ENCODE results near the gene IFNGR1. TPM values are rescaled to one million over a fixed set of nuclear protein-coding genes. Genes with fewer than 3 reads are reported as not detected.

Gene IFNGR1
- total RNA-seq, 1 experiment from 2014 or later = 27.1 TPM

- no peak overlapping the region for H3K4me3 ChIP-seq (replicated peaks in 1 of 2; ENCODE audit: low read depth in 1 of 2, low read length in 2 of 2)
- H3K79me2 ChIP-seq (ENCODE audit: insufficient read depth, low read length) = no peaks in the 10 kb centered on the region
- H3K9me3 ChIP-seq (ENCODE audit: control insufficient read depth in 1 of 2, insufficient read depth in 1 of 2, low read depth in 1 of 2, low read length in 2 of 2) = no peaks in the 10 kb centered on the region
- RAD21 ChIA-PET (ENCODE audit: low non-redundant PET in 1 of 2, low total read pairs in 2 of 2, uncharacterized antibody in 2 of 2, unreplicated experiment in 2 of 2) = no interaction called here
- no peak overlapping the region for H3K4me2 ChIP-seq (ENCODE audit: low read length)
- H3K36me3 ChIP-seq (ENCODE audit: control insufficient read depth in 1 of 2, insufficient read depth in 2 of 2, low read length in 2 of 2) = no peaks in the 10 kb centered on the region
- DNase-seq (ENCODE audit: low read depth, low spot score) (no peak), ATAC-seq (no peak)
- intact Hi-C loops (cut with micrococcal nuclease) = no loop called here
- no peak overlapping the region for H2AFZ ChIP-seq (ENCODE audit: low read depth, low read length, poor library complexity, severe bottlenecking)
- no peaks in the 10 kb centered on the region for H3K27me3 ChIP-seq (ENCODE audit: insufficient read depth, low read length)
- H3K27ac ChIP-seq (ENCODE audit: low read depth, low read length) = no peak overlapping the region
- no peak for TF ChIP-seq POLR2AphosphoS5 (IDR thresholded peaks at IDR 0.05; ENCODE audit: low read depth, low read length)
- TF ChIP-seq ZNF274 (IDR thresholded peaks at IDR 0.05; ENCODE audit: low read depth, low read length) = no peak
- no peak for TF ChIP-seq SIN3A (IDR thresholded peaks at IDR 0.05; ENCODE audit: low read depth)
- TF ChIP-seq, protein P1, sequence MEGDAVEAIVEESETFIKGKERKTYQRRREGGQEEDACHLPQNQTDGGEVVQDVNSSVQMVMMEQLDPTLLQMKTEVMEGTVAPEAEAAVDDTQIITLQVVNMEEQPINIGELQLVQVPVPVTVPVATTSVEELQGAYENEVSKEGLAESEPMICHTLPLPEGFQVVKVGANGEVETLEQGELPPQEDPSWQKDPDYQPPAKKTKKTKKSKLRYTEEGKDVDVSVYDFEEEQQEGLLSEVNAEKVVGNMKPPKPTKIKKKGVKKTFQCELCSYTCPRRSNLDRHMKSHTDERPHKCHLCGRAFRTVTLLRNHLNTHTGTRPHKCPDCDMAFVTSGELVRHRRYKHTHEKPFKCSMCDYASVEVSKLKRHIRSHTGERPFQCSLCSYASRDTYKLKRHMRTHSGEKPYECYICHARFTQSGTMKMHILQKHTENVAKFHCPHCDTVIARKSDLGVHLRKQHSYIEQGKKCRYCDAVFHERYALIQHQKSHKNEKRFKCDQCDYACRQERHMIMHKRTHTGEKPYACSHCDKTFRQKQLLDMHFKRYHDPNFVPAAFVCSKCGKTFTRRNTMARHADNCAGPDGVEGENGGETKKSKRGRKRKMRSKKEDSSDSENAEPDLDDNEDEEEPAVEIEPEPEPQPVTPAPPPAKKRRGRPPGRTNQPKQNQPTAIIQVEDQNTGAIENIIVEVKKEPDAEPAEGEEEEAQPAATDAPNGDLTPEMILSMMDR (IDR thresholded peaks at IDR 0.05 in 2 of 3, conservative IDR thresholded peaks at IDR 0.05 in 1 of 3; ENCODE audit: borderline replicate concordance in 1 of 3, insufficient read depth in 1 of 3, low read depth in 2 of 3, low read length in 2 of 3) = no peak
- TF ChIP-seq SRF (IDR thresholded peaks at IDR 0.05; ENCODE audit: low read depth) = no peak
- TF ChIP-seq EZH2 (IDR thresholded peaks at IDR 0.05) = no peak
- no peak for TF ChIP-seq ELF1 (IDR thresholded peaks at IDR 0.05; ENCODE audit: borderline replicate concordance, low read depth)
- no peak for TF ChIP-seq SP1 (IDR thresholded peaks at IDR 0.05; ENCODE audit: low read depth)
- TF ChIP-seq, protein P2, sequence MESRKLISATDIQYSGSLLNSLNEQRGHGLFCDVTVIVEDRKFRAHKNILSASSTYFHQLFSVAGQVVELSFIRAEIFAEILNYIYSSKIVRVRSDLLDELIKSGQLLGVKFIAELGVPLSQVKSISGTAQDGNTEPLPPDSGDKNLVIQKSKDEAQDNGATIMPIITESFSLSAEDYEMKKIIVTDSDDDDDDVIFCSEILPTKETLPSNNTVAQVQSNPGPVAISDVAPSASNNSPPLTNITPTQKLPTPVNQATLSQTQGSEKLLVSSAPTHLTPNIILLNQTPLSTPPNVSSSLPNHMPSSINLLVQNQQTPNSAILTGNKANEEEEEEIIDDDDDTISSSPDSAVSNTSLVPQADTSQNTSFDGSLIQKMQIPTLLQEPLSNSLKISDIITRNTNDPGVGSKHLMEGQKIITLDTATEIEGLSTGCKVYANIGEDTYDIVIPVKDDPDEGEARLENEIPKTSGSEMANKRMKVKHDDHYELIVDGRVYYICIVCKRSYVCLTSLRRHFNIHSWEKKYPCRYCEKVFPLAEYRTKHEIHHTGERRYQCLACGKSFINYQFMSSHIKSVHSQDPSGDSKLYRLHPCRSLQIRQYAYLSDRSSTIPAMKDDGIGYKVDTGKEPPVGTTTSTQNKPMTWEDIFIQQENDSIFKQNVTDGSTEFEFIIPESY (IDR thresholded peaks at IDR 0.05; ENCODE audit: extremely low read depth, insufficient replicate concordance, low read length) = no peak
- no peak for TF ChIP-seq YY1 (IDR thresholded peaks at IDR 0.05; ENCODE audit: extremely low read depth, insufficient replicate concordance, low read depth, low read length)
- no peak for TF ChIP-seq ZFX (IDR thresholded peaks at IDR 0.05)
- no peak for TF ChIP-seq POLR2A (IDR thresholded peaks at IDR 0.05; ENCODE audit: borderline replicate concordance, extremely low read depth, insufficient read depth, insufficient read length)
- TF ChIP-seq EGR1 (IDR thresholded peaks at IDR 0.05; ENCODE audit: low read depth) = no peak
- no peak for TF ChIP-seq EZH2phosphoT487 (IDR thresholded peaks at IDR 0.05; ENCODE audit: borderline replicate concordance)
- no peak for TF ChIP-seq REST (IDR thresholded peaks at IDR 0.05; ENCODE audit: low read depth)
- TF ChIP-seq TCF7L2 (IDR thresholded peaks at IDR 0.05; ENCODE audit: borderline replicate concordance, extremely low read depth, insufficient read depth, insufficient read length) = no peak
- TF ChIP-seq MAX (IDR thresholded peaks at IDR 0.05) = no peak
- TF ChIP-seq FOSL1 (IDR thresholded peaks at IDR 0.05; ENCODE audit: low read depth) = no peak
- TF ChIP-seq CEBPB (IDR thresholded peaks at IDR 0.05; ENCODE audit: low read depth) = no peak
- no peak for TF ChIP-seq CBX3 (IDR thresholded peaks at IDR 0.05; ENCODE audit: low read depth)
- H3K4me1 ChIP-seq (ENCODE audit: control insufficient read depth in 1 of 2, insufficient read depth in 2 of 2, low read length in 2 of 2) = no peaks in the 10 kb centered on the region
- H3K9ac ChIP-seq (ENCODE audit: low read length) = no peak overlapping the region
- CTCF ChIA-PET = no interaction called here
- POLR2A ChIA-PET = no interaction called here
- no peaks in the 10 kb centered on the region for H4K20me1 ChIP-seq (ENCODE audit: insufficient read depth)
- no TSS peak for BruUV-seq (replicated peaks)
- no peaks in the 10 kb centered on the region for H3K9me2 ChIP-seq (ENCODE audit: insufficient read depth)
Measured at GRCh38 chr6:137163732-137164318, 55.4 kb downstream of the IFNGR1 start.

Measured in HCT116 (cell line).